Inflammatory macrophage treated with lipopolysaccharide for 4 hours (primary cell): Measurements from ENCODE around the gene CDH23.

Source experiments
- DNase-seq: peaks from one replicate; pipeline ENCODE4 v3.0.0-alpha.2; 2020

Gene CDH23

DNA sequence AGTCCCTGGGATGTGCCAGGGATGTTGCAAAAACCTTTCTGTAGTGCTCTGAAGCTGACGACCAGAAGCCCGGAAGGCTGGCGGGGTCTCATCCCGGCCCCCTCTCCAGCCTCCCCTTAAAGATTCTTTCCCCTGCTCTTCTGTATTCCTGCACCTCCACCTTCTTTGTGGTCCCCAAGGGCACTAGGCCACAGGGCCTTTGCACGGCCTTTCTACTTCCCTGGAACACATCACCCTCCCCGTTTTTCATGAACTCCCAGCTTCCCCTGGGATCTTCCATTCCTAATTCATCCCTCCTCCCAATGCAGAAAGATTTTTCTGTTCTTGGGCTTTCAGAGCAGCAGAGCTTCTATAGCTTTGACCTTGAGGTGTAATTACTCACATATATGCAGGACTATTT lies 127.0 kb downstream of the CDH23 start:
- DNase-seq, result no peak

DNA sequence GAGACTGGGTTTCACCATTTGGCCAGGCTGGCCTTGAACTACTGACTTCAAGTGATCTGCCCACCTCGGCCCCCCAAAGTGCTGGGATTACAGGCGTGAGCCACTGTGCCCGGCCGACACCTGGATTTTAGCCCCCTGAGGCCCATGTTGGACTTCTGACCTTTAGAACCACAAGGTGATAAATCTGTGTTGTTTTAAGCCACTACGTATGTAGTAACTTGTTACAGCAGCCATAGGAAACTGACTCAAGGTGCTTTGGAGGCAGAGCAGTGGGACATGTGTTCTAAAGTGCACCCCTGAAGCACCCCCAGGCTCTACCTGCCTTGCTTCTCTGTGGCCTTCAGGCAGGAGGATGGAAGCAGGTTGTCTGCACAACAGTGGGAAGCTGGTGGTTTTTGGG lies 128.4 kb downstream of the CDH23 start:
- no peak for DNase-seq

DNA sequence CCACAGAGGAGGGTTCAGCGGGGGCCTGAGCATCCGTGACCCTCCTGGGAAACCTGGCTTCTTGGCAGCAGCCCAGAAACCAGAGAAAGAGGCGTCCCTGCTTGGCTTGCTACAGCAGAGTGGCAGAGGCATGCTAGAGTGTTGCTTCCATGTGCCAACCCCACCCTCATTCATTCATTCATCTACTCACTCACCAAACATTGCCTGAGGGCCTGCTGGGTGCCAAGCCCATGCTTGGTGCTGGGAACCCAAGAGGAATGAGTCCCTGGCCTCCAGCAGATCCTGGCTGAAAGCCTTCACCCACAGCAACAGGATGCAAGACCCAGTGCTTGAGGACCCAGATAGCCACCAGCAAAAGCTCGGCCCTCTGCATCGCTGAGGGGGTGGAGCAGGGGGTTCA lies 129.0 kb downstream of the CDH23 start:
- DNase-seq, result no peak

DNA sequence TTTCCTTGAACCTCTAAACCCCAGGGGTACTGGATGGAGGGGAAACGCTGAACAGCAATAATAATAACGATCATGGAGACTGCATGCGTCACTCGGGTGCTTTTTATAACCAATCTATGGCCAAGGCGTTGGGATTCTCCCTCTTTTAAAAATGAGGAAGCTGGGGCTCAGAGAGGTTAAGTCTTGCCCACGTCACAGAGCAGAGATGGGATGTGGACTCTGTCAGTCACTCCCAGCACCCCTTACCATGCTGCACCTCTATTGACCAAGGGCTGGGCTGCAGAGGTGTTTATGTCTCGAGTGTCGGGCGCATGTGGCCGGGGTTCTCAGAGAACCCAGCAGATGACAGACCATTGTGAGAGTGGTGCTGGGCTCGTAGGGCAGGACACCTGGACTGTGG lies 129.9 kb downstream of the CDH23 start:
- DNase-seq, result peak; percentile 21

DNA sequence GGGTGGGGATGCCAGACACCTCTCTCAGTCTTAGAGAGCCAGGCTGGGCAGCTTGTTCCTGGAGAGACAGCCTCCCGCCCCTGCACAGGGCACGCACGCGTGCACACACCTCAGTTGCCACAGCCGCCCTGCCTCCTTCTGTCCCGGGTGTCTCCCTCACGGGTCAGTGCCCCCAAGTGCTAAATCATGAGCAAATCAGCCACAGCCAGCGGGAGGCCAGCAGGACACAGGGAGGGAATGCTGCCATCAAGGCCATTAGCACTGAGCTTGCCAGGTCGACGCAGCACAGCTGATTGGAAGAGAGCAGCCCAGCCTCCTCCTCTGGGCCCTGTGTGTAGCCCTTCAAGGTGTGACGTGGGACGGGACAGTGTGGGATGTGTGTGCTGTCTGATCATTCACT lies 130.4 kb downstream of the CDH23 start:
- no peak for DNase-seq

DNA sequence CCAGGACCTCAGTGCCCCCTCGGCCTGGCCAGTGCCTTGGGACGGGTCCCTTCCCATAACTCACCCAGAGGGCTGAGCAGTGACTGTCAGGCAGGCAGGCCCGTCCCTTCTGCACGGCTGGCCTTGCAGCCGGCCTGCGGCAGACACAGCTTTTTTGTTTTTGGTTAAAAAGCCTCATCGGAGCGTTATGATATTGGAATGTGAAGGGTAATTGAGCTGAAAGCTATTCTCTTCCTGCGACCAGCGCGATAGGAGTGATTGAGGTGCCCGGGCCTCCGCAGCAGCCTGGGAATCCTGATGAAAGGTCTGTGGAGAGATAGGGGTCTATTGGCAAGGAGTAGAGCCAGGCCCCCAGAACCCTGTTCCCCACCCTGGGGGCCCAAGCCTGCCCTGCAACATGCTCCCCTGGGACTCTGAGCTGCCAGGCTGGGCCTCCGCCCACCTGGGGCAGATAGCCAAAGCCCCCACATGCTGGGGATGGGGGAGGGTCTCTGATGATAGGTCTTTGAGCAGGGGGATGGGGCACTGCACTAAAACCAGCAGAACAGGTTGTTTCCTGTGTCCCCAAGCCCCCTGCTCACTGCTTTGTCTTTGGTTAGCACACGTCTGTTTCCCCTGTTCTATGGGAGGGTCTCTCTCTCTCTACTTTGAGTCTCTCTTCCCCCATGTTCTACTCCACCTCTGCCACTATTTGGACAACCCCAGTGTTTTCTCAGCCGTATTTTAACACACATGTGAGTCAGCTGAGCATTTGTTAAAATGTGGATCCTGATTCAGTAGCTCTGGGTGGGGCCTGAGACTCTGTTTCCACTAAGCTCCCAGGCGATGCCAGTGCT lies 131.9 kb downstream of the CDH23 start:
- DNase-seq, result no peak

DNA sequence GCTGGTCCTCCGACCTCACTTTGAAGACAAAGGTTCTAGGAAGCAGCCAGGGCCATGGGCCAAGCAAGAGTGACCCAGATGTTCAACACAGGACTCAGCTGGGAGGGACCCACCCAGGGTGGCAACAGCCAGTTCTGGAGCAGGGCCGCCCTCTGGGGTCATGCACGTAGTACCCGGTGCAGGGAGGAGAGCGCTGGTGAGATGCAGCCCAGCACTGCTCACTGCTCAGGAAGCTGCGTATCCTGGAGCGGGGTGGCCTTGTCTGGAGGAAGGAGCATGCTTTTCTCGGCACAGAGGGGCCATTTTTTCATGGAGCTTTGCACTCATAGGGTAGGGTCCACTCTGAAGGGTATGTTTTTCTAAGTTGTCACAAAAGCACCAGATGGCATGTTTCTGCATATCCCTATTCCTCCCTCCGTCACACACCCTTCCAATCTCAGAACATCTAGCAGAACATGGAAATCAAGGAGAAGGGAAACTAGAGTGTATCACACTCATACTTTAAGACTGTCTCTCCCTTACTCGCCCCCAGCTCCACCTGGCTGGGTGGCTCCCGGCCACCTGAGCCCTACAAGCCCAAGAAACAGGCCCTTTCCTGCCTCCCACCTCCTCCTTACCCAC lies 132.6 kb downstream of the CDH23 start:
- DNase-seq, result no peak

DNA sequence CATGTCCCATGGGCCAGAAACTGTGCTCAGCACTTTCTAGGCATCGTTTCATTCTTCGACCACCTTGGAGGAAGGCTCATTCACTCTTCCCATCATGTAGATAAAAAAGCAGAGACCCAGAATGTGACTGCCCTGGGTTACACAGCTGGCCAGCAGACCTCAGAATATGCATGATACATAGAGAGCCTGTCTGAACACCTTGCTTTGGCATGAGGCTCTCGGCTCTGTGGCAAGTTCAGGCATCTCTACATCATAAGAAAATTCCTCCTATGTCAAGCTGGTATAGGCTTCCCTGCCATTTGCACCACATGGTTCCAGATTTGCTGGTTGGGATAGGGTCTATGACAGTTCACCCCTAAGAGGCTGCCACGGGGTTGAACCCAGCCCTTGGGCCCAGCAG lies 134.1 kb downstream of the CDH23 start:
- DNase-seq, result no peak

DNA sequence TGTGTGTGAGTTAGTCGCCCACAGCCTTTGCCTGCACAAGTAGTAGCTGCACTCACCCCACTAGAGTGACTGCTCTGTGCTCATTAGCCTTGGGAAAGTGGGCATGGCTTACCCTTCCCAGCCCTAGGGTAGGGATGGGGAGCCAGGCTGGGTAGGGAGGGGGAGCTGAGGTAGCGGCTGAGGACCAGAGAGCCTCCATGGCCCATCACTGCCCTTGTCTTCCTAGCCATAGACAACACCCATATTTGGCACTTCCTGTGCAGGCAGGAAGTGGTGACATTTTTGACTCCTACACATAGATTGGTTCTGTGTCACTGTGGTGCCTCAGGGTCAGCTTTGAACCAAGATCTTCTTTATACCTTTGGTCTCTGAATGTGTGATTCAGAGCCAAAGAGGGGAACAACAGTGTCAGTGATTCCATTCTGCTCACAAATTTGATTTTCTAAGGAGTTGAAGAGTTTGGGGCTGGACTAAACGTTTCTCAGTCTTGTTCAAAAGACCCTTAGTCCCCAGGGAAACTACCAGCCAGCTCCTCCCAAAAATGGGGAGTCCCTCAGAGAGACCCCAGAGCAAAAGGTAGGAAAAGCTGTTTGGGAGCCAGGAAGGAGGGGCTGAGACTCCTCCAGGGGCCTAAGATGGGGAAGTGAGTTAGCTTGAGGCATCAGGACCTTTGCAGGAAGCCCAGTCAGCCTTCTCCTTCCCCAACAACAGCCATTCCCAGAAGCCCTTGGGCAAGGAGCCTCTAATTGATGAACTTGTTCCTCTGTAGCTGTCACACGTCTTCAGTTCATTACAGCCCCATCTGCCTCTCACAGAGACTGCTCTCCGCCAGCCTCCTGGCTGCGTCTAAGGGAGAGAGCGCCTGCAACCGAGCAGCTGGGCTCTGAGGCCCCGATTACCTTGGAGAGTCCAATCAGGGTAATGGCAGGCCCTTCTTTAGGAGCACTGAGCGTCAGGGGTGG lies 135.0 kb downstream of the CDH23 start:
- DNase-seq, result peak; percentile 51

DNA sequence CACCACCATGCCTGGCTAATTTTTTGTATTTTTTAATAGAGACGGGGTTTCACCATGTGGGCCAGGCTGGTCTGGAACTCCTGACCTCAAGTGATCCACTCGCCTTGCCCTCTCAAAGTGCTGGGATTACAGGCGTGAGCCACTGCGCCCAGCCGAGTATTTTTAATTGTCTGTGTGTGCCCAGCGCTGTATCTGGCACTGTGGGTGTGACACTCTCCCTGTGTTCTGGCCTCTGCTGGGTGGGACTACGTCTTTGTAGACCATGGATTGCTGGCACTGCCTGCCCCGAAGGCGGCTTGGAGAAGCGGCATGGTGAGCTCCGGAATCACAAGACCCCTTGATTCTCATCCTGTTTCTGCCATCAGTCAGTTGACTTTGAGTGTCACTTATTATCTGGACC lies 136.2 kb downstream of the CDH23 start:
- DNase-seq, result no peak

DNA sequence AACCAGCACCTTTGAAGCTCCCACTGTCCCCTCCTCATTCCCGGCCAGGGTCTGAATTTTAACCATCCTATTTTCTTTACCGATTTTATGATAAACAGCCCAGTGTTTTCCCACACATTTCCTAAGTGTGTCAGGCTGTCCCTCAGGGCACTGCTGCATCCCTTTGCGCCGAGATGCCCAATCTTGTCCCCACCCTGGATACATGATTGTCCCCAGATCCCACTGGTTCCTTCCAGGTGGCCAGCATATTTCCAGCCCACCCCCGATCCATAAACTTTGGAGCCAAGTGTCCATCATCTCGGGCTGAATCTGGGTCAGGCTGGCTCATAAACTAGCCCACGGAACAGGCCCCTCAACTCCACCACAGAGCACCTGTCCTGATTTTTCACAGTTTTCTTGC lies 137.2 kb downstream of the CDH23 start:
- no peak for DNase-seq

DNA sequence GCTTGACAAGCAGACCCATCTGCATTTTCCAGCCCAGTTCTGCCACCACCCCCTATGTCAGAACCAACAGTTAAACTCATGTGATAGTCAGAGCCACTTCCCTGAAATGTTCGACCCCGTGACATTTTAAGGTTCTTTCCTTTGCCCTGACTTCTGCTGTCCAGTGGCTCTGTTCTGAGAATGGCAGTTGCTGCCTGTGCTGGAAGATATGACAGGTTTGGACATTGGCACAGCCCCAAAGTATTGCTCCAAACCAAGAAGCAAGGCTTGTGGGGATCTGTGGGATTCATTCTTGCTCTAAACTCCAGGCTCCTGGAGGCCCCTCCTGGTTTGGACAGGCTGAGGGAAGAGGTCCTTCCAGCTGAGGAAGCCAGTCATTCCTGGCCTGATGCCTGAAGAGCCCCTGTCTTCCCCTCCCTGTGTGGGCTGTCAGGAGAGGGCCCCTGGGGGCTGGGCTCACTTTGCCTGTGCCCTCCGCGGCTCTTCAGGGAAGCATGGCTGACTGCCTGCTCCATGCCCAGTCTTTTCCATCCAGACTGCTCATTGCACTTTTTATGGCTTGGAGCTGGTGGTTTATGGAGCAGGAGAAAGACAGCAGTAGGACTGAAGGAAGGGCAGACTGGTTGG lies 138.0 kb downstream of the CDH23 start:
- DNase-seq, result peak; percentile 49

DNA sequence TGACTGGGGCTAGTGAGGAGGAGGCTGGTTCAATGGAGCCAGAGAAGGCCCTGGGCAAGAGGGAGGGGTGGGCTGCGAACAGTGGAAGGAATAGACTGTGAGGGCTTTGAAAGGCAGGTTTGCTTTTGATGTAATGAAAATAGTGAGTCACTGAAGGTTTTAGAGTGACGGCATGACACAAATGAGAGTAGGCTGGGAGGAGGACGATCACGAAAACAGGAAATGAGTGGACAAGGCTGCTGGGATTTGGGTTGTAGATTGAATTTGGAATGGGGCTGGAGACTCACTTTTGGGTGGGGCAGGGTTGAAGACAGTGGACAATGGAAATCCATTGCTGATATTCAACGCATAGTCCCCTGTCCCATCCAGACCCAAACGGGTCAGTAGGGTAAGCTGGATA lies 139.6 kb downstream of the CDH23 start:
- peak; percentile 20 for DNase-seq

DNA sequence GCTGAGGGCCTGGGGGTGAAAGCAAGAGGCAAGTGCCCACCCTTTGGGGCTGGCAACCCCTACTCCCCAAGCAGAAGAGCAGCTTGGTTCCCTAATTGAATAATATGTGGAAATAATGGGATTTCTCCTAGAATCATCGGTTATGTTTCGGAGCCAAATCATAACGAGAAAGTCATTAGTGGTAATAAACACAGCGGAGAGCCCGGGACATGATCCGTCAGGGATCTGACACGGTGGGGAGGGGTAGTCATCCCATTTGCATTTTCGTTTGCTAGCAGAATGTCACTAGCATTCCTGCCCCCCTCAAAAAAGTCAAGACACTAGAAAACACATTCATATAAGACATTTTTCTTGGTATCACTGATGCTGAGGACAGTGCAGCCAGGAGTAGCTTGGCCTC lies 140.4 kb downstream of the CDH23 start:
- no peak for DNase-seq

DNA sequence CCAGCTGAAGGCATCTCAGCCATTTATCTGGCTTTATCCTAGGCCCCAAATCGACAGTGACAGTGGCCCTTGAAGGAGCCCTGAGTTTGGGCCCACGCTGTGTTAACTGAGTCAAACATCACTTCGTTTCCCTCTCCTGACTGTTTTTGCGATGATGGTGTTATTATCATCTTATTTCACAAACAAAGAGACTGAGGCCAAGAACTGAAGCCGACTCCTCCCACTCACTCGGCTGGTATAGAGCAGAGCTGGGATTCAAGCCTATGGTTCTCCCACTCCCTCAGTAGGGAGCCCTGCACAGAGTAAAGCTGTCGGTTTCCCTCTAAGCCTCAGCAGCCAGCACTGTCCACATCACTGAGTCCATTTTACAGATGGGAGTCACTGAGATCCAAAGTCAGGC lies 141.0 kb downstream of the CDH23 start:
- DNase-seq, result no peak

DNA sequence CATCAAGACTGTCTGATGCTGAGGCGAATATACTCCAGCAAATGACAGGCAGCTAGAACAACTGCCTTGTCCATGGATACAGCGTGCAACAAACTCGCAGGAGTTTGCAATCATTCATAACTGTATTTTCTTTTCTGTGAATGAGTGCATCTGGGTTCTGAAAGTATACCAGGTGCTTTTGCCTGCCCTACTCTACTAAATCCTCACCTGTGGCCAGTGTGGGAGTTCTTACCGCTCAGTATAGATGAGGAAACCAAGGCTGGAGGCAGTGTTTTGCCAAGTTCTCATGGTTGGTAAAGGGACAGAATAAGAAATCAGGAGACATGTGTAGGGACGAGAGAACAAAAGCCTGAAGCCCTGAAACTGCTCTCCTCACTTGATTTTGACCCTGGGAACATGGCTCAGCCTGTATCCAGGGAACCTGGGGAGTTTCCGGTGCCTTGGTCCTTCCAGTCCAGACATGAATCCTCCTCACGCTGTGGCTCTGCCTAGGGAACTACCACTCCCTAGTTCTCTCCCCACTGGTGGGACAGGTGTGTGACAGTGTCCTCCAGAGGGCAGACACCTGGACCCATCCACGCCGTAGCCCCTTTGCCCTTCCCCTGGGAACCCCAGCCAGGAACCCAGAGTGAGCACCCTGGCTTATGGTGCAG lies 142.0 kb downstream of the CDH23 start:
- DNase-seq, result no peak

DNA sequence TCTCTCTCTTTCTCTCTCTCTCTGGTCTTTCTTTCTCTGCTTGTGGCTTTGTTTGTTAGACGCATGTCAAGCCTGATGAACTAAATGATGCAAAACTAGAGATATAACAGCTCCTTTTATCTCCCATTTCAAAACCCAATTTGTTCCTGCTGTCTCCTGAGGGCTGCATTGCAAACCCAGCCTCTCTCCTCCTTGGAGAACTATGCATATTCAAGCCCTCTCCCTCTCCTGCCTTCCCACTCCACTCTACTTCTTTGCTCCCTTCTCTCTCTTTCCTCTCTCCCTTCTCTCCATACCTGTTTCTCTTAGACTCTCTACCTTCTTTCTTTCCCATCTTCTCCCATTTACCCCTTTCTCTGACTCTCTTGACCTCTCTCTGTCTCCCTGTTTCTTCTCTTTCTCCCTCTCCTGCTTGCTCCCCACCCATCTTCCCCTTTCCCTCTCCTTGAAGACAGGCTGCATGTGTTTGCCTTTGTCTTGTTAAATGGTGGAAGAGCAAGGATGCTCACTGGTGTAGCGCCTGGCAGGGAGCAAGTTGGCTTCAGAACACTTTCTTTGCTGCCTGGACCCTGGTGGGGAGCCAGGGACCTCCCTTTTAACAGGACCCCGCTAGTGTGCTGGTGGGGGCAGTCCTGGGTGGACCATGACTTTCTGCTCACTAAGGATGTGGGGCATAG lies 142.9 kb downstream of the CDH23 start:
- DNase-seq, result no peak

DNA sequence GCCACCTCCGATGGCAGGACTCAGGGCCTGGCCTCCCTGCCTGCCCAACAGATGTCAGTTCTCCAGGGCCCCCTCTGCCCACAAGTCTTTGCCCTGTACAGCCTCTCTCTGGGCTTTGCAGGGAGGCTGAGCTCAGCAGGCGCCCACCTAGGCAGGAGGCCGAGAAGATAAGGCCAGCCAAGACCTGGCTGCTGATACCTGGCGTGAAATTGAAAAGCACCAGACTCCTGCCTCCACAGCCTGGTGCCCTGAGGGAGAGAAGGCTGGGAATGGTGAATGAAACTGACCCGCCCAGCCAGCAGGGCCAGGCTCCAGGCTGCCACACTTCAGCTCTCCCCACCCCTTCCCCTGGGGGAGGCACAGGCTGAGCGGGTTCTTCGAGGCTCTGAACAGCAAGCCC lies 145.8 kb downstream of the CDH23 start:
- DNase-seq, result no peak

DNA sequence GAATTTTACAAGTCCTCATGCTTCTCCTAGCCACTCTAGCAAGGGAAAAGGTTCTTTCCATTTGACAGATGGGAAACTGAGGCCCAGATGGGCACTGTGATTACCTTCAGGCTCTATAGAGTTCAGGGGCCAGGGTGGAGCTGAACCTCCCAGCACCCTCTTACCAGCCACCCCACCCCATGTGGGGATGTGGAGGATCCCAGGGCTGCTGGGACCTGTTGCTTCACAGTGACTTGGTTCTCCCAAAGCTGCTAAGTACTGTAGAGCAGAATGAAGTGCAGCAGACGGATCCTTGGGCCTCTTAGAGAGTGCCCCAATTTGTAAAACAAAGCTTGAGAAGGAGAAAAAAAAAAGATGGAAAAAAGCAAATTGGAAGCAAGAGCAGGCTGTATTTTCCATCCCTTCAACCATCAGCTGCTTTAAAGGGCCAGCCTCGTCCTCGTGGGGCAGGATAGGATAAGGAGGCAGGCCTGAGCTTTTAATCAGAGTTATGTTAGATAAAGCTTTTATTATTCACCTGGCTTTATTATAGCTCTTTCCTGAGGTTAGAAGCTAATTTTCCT lies 147.0 kb downstream of the CDH23 start:
- DNase-seq, result no peak

DNA sequence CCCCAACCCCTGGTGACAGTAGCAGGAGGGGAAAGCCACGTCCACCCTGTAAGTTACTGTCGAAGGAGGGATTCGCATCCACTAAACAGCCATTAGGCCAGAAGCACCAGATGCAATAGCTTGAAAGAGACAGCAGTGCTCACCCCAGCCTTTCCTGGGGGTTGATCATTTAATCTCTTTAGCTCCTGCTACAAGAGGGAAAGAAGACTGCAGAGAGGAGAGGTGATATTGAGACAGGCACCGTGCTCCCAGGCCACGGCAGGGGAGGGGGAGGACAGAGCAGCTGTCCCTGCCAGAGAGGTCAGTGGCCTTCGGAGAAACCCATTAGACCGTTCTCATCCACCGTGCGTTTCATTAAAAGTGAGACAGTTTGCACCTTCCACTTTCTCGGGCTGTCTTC lies 148.3 kb downstream of the CDH23 start:
- no peak for DNase-seq

DNA sequence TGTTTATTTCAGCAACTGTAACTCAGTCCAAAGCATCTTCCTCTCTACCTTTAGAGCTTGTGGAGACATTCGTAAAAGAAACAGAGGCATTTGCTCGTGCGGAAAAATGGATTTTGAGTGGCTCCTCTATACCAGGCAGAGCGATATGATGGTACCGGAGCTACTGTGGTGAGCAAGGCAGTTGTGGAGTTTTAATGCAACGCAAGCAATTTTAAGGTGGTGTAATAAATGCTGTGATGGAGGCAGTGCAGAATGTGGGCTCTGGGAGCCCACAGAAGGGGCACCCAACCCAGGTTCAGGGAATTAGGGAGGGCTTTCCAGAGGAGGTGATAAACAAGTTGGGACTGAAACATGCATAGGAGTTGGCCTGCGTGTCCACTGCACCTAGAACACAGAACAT lies 149.5 kb downstream of the CDH23 start:
- no peak for DNase-seq

DNA sequence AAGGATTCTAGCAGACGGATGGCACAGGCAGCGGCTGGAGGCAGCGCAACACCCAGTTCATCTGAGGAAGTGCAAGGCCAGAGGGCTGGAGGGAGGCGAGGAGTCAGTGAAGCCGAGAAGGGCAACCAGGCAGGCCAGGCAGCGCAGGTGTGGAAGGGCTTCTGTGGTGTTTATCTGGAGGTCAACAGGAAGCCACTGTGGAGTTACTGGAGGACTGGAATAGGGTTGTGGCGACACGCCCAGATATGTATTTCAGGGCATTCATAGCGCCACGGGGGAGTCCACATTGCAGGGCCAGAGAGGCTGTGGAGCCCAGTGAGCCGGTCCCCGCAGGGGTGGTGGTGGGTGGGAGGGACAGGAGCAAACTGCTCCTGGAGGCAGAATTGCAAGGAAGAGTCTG lies 150.6 kb downstream of the CDH23 start:
- DNase-seq, result no peak
